ENCODE data around the gene PRSS23.
"Not testable (repeated sequence)": the region's sequence is repeated elsewhere in the genome, so short reads cannot be mapped to it uniquely, and the experiment has no call there.

Gene PRSS23

DNA sequence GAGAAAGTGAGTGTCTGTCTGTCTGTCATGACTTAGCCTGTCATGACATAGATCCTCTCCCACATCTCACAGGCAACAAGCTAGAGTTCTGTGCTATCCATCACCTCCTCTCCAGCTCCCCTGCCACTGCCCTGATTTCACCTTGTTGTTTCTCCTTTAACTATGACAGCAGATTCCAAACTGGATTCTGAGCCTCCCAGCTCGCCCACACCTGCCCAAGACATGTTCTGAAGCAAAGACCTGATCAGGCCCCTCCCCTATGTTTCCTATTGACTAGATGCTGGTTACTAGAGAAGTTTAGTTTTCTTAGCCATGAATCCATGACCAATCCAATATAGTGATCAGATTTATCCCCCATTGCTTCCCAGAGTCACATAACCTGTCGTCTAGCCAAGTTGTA lies 15.4 kb downstream of the PRSS23 start:
- DNase-seq (ENCODE audit: low read depth), result no peak

DNA sequence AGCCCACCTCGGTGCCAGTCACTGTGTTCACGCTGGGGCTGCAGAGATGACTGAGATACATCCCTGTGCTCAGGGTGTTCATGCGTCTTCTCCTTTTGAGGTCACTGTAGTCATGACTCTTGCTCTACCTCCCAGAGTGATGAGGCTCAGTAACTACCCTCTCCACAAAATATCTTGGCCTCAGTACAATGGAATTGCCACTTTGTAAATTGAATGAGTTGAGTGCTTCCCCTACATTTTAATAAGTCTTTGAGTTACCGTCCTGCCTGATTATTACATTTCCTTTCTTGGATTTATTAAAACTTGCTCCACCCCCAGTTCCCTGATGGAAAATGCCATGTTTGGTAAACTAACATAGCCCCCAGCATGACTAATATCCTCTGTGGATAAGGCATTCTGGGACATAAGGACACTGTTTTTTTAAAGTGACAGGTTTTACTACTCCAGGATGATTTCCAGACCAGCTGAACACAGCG lies 15.9 kb downstream of the PRSS23 start:
- DNase-seq (ENCODE audit: low read depth), result peak; percentile 93

DNA sequence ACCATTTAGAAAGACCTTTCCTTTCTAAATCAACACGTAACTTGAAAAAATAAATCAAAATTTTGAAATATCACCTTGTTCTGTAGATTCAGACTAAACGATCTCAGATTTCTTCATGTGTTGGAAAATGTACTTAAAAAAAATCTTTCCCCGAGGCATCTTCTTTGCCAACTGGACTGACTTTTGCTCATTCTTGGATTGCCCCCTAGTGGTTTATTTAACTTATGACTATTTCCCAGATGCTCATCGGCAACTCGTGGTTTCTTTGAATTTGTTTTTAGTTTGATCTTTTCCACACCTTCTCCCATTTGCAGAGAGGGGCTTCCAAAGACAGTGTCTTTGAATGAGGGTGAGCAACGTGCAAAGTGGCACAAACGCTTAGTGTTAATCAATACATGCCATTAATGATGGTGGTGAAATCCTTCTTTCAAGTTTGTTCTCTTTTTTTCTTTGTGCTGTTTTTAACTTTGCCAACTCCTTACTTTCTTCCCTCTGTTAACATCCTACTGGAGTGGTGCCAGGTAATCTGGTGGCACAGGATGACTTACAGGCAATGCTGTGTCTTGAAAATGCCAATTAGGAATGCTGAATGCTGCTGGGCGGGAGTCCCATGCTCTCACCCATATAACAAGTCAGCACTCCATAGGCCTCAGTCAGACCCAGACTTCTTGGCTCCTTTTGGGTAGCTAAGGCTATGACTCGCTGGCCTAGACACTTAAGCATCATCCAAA lies 18.3 kb downstream of the PRSS23 start:
- peak; percentile 80 for DNase-seq (ENCODE audit: low read depth)

DNA sequence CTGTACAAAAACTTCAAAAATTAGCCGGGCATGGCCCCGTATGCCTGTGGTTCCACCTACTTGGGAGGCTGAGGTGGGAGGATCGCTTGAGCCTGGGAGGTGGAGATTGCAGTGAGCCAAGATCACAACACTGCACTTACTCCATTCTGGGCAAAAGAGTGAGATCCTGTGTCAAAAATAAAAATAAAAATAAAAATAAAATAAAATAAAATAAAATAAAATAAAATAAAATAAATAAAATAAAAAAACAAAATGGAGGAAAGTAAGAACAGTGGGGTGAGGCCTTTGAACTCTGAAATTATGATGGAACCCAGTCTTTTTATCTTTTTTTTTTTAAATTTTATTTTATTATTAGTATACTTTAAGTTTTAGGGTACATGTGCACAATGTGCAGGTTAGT lies 23.8 kb downstream of the PRSS23 start:
- not testable (repeated sequence) for DNase-seq (ENCODE audit: low read depth)

DNA sequence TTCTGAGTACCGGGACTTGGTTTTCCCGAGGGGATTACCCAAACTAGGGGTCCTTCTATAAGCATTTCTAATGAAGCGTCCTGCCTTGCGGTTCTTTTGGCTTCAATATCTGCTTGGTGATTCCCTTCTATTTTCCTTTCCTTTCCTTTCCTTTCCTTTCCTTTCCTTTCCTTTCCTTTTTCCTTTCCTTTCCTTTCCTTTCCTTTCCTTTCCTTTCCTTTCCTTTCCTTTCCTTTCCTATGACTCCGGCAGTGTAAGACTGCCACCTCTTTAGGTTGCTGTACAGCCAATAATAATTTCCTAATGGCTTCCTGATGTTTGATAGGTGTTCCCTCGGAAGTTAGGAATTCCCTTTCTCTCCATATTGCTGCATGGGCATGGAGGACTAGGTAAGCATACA lies 34.0 kb downstream of the PRSS23 start:
- DNase-seq (ENCODE audit: low read depth), result not testable (repeated sequence)

DNA sequence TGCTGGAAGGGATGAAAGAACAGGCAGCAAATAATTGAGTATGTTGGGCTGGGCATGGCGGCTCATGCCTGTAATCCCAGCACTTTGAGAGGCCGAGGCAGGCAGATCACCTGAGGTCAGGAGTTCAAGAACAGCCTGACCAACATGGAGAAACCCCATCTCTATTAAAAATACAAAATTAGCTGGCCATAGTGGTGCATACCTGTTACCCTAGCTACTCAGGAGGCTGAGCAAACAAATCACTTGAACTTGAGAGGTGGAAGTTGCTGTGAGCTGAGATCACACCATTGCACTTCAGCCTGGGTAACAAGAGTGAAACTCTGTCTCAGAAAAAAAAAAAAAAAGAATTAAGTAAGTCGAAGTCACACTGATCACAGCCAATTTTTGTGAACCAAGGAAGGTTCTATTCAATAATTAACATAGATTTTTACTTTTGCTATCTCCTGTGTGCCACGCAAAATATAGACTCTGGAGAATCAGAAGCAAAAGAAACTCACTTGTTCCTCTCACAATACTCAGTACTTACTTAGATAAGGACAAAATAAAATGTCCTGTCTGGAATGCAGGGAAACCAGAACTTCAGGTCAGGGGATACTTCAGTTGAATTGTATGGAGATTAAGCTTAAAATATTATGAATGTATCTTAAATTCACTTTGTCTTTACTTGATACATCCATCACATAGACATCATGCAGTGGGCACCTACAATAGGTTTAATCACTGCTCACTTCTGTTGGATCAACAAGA lies 44.6 kb downstream of the PRSS23 start:
- DNase-seq (ENCODE audit: low read depth), result not testable (repeated sequence)

DNA sequence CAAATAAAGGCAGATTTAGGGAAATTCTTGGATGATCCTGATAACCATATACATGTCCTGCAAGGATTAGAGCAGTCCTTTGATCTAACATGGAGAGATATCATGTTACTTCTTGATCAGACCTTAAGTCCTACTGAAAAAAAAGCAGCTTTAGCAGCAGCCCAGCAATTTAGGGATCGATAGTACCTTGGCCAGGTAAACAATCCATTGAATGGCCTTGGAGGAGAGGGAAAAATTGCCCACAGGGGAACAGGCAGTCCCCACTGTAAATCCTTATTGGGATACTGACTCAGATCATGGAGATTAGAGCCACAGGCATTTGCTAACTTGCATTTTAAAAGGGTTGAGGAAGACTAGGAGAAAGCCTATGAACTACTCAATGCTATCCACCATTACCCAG lies 47.8 kb downstream of the PRSS23 start:
- DNase-seq (ENCODE audit: low read depth), result no peak

DNA sequence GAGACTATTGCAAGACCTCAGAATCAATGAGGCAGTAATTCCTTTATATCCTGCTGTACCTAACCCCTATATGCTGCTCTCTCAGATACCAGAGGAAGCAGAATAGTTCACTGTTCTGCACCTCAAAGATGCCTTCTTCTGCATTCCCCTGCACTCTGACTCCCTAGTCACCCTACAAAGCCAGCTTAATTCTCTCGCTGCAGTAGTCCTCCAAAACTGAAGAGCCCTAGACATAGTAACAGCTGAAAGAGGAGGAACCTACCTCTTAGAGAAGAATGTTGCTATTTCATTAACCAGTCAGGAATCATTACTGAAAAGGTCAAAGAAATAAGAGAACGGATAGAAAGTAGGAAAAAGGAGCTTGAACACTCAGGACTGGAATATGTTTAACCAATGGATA lies 49.3 kb downstream of the PRSS23 start:
- no peak for DNase-seq (ENCODE audit: low read depth)

All from EH (cell line).